K562 (cell line): ENCODE measurements around the gene ENDOD1. TPM values are rescaled to one million over a fixed set of nuclear protein-coding genes. Genes with fewer than 3 reads are reported as not detected.

Experiments
- BRD4 ChIP-seq: fragments of 200-600 bp; sonication (generic); IDR thresholded peaks from 2 replicates; pipeline ENCODE4 v1.6.1; 2017; ENCODE audit warnings: inconsistent platforms
- CREBBP ChIP-seq: IDR thresholded peaks from one replicate; pipeline ENCODE4 v1.6.1; 2012; ENCODE audit warnings: low read depth, mild to moderate bottlenecking, control low read depth, inconsistent platforms, low read length
- CTBP1 ChIP-seq: fragments of 450-650 bp; IDR thresholded peaks from 2 replicates; pipeline ENCODE4 v1.6.1; 2016; ENCODE audit warnings: borderline replicate concordance
- ELK3 ChIP-seq: fragments of 450-650 bp; formaldehyde crosslinking; IDR thresholded peaks from 2 replicates; pipeline ENCODE4 v1.4.0; 2020; ENCODE audit warnings: mild to moderate bottlenecking
- FOXA3 ChIP-seq, 2 experiments: fragments of 450-650 bp in 1 of 2; sonication (generic) in 1 of 2; formaldehyde crosslinking; IDR thresholded peaks in 1 of 2; conservative IDR thresholded peaks in 1 of 2; 2 replicates each; pipeline versions ENCODE4 v1.4.0 to v1.8.0; 2020 to 2022; ENCODE audit warnings: mild to moderate bottlenecking in 2 of 2, missing genetic modification reagents in 1 of 2
- KLF13 ChIP-seq: fragments of 450-650 bp; IDR thresholded peaks from 2 replicates; pipeline ENCODE4 v1.6.1; 2016; ENCODE audit warnings: missing genetic modification characterization, low read depth, mild to moderate bottlenecking, missing compliant biosample characterization, moderate library complexity, borderline replicate concordance
- MYC ChIP-seq, 2 experiments: fragments of 250-450 bp in 1 of 2; sonication (Bioruptor Pico) in 1 of 2; IDR thresholded peaks; 2 replicates each; pipeline versions ENCODE4 v1.5.1 to v1.6.1; 2012 to 2021; ENCODE audit warnings: low read depth in 2 of 2, borderline replicate concordance in 1 of 2, improper control_type of control experiment in 1 of 2, low read length in 1 of 2, mild to moderate bottlenecking in 1 of 2, moderate library complexity in 1 of 2
- PCBP2 ChIP-seq: fragments of 200-400 bp; formaldehyde crosslinking; IDR thresholded peaks from 2 replicates; pipeline ENCODE4 v1.6.1; 2018; ENCODE audit warnings: low read length, low read depth, mild to moderate bottlenecking, moderate library complexity; ENCODE audit not compliant: poor library complexity, severe bottlenecking
- polyA plus RNA-seq, 8 experiments: library from polyadenylated mRNA; depleted of rRNA in 4 of 8; stranded (reverse) in 5 of 8; unstranded in 3 of 8; fragments of >200 nt; fragmentation: Nextera tagmentation in 2 of 8; fragmentation: Illumina TruSeq in 1 of 8; extraction: Ambion mirVana in 2 of 8; extraction: Trizol in 1 of 8; gene quantifications; 2 replicates each; pipeline versions ENCODE4 v1.2.1 to v1.2.3, GENCODE V29; 2011 to 2014; ENCODE audit warnings: inconsistent platforms in 1 of 8, missing spikeins in 1 of 8
- total RNA-seq, 7 experiments: library from RNA; depleted of rRNA in 6 of 7; stranded (reverse); fragments of >200 nt in 6 of 7; fragmentation: Illumina TruSeq in 2 of 7; extraction: Trizol in 2 of 7; gene quantifications; 2 replicates each; pipeline versions ENCODE4 v1.2.1 to v1.2.3, GENCODE V29; 2011 to 2021; ENCODE audit warnings: low replicate concordance in 1 of 7
- TF ChIP-seq, protein P1 (sequence below): IDR thresholded peaks from 3 replicates; pipeline ENCODE4 v1.6.1; 2011; ENCODE audit warnings: borderline replicate concordance, mild to moderate bottlenecking; ENCODE audit not compliant: insufficient read length, insufficient read depth
- TF ChIP-seq, protein P2 (sequence below), 2 experiments: fragments of 450-650 bp; IDR thresholded peaks; 2 replicates each; pipeline ENCODE4 v1.6.1; 2016; ENCODE audit warnings: mild to moderate bottlenecking in 2 of 2, borderline replicate concordance in 1 of 2, low read depth in 1 of 2, moderate library complexity in 1 of 2
- TF ChIP-seq, protein P3 (sequence below): sonication (generic); formaldehyde crosslinking; IDR thresholded peaks from 2 replicates; pipeline ENCODE4 v1.8.0; 2022; ENCODE audit warnings: mild to moderate bottlenecking, missing genetic modification reagents

ENDOD1 gene
- total and polyA plus RNA-seq, 9 of the 15 experiments (the other 6 are each of a cell fraction or from before 2014, with no cell fraction given): 4.2 to 11.8 (median 9.3) TPM

DNA sequence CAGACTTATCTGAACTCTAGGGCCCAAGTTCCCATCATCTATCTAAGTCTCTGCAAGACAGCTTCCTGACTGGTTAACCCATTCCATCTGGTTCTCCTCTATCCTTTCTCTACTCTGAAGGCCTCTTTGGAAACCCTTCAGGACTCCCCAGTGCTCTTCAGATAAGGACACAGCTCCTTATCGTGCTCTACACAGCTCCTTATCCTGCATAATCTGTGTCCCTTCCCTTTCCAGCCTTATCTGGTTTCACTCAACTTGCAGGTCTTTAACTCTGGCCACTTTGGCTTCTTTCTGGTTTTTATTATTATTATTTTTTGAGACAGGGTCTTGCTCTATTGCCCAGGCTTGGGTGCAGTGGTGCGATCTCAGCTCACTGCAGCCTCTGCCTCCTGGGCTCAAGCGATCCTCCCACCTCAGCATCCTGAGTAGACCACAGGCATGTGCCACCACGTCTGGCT is 10.6 kb downstream of the ENDOD1 start (continued):
- TF ChIP-seq BRD4 (no peak), CTBP1 (peak; percentile 96), MYC (IDR thresholded peaks at IDR 0.05; ENCODE audit: low read depth, low read length) (no peak; the same call in 1 of the 2 replicates), MYC (CRISPR knock-in tag; IDR thresholded peaks at IDR 0.05; ENCODE audit: borderline replicate concordance, low read depth) (no peak), FOXA3 (CRISPR knock-in tag; conservative IDR thresholded peaks at IDR 0.05 in 1 of 2, IDR thresholded peaks at IDR 0.05 in 1 of 2) (no peak), ELK3 (CRISPR knock-in tag) (no peak), PCBP2 (no peak), CREBBP (no peak), KLF13 (tag) (no peak)
- TF ChIP-seq, protein P1, sequence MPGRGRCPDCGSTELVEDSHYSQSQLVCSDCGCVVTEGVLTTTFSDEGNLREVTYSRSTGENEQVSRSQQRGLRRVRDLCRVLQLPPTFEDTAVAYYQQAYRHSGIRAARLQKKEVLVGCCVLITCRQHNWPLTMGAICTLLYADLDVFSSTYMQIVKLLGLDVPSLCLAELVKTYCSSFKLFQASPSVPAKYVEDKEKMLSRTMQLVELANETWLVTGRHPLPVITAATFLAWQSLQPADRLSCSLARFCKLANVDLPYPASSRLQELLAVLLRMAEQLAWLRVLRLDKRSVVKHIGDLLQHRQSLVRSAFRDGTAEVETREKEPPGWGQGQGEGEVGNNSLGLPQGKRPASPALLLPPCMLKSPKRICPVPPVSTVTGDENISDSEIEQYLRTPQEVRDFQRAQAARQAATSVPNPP: no peak
- TF ChIP-seq, protein P2, sequence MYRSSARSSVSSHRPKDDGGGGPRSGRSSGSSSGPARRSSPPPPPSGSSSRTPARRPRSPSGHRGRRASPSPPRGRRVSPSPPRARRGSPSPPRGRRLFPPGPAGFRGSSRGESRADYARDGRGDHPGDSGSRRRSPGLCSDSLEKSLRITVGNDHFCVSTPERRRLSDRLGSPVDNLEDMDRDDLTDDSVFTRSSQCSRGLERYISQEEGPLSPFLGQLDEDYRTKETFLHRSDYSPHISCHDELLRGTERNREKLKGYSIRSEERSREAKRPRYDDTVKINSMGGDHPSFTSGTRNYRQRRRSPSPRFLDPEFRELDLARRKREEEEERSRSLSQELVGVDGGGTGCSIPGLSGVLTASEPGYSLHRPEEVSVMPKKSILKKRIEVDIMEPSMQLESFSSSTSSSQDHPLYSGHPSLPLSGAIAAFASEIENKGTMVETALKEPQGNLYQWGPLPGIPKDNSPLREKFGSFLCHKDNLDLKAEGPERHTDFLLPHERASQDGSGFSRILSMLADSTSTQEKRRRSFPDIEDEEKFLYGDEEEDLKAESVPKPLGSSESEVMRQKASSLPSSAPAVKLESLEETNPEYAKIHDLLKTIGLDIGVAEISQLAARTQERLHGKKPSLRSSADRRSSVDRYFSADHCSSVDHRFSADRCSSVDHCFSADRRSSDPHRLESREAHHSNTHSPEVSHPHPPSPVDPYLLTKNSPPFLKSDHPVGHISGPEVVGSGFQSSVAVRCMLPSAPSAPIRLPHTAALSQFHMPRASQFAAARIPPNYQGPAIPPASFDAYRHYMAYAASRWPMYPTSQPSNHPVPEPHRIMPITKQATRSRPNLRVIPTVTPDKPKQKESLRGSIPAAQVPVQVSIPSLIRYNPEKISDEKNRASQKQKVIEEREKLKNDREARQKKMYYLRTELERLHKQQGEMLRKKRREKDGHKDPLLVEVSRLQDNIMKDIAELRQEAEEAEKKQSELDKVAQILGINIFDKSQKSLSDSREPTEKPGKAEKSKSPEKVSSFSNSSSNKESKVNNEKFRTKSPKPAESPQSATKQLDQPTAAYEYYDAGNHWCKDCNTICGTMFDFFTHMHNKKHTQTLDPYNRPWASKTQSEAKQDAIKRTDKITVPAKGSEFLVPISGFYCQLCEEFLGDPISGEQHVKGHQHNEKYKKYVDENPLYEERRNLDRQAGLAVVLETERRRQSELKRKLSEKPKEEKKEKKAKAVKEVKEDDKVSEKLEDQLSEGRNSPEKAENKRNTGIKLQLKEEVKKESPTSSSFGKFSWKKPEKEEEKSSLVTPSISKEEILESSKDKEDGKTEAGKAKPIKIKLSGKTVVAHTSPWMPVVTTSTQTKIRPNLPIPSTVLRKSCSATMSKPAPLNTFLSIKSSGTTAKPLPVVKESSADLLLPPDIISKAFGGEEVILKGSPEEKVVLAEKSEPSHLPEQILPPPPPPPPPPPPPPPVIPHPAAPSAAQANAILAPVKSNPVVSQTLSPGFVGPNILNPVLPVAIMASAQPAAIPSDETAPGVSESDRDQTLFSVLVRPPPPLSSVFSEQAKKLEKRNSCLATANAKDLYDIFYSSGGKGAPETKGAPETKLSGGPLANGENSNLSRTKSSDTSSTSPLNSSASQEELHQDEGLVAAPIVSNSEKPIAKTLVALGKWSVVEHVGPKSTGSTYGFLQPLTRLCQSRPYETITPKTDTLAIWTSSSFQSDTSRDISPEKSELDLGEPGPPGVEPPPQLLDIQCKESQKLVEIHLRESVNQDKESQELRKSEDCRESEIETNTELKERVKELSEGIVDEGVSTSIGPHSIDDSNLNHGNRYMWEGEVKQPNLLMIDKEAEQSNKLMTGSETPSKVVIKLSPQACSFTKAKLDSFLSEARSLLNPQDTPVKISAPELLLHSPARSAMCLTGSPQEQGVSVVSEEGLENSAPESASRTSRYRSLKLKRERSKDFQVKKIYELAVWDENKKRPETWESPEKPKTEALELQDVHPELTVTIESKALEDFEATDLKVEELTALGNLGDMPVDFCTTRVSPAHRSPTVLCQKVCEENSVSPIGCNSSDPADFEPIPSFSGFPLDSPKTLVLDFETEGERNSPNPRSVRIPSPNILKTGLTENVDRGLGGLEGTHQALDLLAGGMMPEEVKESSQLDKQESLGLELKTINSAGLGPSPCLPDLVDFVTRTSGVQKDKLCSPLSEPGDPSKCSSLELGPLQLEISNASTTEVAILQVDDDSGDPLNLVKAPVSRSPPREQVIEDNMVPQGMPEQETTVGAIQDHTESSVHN (IDR thresholded peaks at IDR 0.05; ENCODE audit: borderline replicate concordance in 1 of 2, low read depth in 1 of 2): 0 out of 4 replicates have a peak, but pooled peaks of 1 of the 2 experiments have one; percentile 21
- TF ChIP-seq, protein P3, sequence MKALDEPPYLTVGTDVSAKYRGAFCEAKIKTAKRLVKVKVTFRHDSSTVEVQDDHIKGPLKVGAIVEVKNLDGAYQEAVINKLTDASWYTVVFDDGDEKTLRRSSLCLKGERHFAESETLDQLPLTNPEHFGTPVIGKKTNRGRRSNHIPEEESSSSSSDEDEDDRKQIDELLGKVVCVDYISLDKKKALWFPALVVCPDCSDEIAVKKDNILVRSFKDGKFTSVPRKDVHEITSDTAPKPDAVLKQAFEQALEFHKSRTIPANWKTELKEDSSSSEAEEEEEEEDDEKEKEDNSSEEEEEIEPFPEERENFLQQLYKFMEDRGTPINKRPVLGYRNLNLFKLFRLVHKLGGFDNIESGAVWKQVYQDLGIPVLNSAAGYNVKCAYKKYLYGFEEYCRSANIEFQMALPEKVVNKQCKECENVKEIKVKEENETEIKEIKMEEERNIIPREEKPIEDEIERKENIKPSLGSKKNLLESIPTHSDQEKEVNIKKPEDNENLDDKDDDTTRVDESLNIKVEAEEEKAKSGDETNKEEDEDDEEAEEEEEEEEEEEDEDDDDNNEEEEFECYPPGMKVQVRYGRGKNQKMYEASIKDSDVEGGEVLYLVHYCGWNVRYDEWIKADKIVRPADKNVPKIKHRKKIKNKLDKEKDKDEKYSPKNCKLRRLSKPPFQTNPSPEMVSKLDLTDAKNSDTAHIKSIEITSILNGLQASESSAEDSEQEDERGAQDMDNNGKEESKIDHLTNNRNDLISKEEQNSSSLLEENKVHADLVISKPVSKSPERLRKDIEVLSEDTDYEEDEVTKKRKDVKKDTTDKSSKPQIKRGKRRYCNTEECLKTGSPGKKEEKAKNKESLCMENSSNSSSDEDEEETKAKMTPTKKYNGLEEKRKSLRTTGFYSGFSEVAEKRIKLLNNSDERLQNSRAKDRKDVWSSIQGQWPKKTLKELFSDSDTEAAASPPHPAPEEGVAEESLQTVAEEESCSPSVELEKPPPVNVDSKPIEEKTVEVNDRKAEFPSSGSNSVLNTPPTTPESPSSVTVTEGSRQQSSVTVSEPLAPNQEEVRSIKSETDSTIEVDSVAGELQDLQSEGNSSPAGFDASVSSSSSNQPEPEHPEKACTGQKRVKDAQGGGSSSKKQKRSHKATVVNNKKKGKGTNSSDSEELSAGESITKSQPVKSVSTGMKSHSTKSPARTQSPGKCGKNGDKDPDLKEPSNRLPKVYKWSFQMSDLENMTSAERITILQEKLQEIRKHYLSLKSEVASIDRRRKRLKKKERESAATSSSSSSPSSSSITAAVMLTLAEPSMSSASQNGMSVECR (CRISPR knock-in tag): no peak
